ENCODE data around the gene ISYNA1.

ISYNA1 gene

DNA sequence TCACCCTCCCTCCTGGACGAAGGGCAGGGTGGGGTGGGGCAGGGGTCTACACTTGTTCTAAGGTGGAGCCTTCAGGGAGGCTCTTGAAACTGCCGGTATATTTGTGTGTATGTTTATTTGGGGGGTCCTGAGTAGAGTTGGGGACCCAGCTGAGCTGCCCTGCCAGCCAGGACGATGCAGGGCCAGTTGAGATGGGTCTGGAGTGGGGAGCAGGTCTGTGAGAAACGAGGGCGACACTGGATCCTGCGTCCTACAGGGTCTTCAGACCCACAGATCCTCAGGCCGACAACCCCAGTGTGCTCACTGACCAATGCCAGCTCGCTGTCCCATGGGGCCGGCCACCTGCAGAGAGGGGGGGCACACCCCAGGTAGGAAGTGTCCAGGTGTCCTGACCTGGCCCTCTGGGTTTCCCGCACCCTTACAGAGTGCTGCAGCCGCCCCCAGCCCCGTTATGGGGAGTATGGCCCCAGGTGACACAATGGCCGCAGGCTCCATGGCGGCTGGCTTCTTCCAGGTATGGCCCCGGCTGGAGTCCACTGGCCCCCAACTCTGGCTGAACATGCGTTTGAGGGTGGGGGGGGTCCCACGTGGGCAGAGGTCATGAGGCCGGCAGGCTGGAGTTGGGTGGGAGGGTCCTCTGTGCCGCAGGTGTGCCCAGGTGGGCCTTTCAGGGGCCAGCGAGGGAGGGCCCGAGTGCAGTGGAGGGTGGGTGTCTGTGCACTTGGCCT is 7.4 kb downstream of the ISYNA1 start:
- no peak for DNase-seq

DNA sequence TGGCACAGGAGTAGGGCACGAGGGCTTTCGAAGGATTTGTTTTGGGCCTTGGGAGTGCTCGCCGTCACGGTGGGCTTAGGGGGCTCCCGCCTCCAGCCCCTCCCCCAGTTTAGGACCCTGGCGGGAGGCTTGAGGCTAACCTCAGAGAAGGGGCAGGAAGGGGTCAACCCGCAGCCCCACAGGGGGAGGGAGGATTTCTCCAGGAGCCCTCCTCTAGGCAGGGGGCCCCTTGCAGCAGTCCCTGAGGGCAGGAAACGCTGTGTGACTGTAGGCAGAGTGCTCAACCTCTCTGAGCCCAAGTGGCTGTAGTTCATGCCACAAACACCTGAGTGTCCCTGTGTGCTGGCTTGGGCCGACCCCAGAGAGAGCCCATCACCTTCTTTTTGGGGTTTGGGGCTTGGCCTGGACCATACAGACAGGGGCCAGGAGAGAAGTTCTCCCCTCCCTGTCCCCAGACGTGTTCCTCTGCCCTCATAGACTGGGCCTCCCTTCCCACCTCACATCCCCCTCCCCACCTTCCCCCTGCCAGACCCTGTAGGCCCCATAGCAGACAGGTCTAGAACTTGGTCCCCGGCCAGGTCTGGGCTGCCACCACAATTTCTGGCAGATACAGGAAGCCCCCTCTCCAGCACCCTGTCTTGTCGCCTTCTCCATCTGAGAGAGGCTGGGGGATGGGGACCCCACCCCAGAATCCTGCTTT is 8.1 kb downstream of the ISYNA1 start:
- DNase-seq: no peak

DNA sequence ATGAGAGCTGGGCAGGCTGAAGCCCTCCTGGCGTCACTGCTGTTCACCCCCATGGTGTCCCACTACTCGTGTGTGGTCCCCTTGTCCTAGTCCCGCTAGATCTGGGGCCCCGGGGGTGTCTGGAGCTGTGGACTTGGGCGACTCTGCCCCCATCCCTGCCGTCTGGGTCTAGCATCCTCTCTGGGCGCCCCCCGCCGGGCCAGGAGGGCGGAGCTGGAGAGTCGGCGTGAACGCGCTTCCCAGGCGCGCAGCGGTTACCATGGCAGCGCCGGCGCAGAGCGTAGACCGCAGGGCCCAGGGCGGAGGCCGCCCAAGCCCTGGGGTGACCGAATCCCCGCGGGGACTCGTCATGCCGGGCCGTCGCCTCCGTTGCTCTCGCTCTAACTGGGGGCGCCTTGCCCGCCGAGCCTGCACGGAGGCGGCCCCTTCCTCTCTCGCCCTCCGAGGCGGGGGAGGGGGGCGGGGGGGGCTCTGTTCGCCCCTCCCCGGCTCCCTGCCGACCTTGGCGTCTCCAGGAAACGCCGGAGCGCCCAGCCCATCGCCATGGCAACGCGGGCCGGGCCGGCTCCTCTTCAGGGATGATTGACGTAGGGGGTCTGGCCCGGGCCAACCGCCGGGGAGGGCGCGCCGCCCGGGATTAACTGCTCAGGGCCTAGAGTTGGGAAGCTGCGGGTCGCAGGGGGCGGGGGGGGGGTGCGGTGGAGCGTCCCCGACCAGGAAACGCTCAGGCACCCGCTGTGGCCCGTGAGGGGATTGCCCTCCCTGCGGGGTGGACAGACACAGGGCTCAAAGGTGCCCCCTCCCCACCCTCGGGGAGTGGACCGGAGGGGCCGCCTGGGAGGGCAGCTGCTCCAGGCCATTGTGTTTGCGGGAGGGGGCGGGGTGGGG is 8.9 kb downstream of the ISYNA1 start:
- DNase-seq: peak; percentile 74

DNA sequence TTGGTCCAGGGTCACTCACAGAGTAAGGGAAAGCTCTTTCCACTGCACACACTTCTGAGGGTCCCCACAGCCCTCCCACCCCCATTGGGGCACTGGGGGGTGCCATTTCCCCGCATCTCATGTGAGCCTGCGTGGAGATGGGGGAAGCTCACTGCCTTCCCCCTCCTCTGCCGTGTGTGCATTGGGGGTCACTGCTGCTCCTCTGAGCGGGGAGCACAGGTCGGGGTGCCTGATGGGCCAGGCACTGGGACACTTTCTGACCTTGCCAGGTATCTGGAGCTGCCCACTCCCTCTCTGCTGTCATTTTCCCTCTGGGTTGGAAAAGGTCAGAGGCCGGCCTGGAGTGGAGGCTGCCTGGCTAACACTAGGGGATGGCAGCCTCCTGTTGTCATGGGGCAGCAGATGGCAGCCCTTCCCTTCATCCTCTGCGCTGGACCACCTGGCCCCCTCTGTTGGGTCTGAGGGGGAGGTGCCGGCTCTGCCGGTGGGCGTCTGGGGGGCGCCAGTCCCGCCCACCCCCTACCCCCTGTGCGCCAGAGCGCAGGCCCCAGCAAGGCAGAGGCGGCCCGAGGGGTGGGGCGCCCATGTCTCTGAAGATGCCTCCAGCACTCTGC is 9.7 kb downstream of the ISYNA1 start:
- peak; percentile 68 for DNase-seq

DNA sequence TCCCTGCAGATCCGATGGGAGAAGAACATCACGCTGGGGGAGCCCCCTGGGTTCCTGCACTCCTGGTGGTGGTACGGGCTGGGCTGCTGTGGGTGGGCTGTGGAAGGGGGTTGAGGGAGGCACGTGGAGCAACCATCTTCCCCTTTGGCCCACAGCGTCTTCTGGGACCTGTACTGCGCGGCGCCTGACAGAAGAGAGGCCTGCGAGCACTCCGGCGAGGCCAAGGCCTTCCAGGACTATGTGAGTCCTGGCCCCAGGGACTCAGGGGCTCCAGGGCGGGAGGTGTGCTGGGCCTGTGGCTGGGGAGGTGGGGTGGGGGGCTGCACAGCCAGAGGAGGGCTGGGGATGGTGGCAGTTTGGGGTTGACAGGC is 10.2 kb downstream of the ISYNA1 start:
- DNase-seq: no peak

DNA sequence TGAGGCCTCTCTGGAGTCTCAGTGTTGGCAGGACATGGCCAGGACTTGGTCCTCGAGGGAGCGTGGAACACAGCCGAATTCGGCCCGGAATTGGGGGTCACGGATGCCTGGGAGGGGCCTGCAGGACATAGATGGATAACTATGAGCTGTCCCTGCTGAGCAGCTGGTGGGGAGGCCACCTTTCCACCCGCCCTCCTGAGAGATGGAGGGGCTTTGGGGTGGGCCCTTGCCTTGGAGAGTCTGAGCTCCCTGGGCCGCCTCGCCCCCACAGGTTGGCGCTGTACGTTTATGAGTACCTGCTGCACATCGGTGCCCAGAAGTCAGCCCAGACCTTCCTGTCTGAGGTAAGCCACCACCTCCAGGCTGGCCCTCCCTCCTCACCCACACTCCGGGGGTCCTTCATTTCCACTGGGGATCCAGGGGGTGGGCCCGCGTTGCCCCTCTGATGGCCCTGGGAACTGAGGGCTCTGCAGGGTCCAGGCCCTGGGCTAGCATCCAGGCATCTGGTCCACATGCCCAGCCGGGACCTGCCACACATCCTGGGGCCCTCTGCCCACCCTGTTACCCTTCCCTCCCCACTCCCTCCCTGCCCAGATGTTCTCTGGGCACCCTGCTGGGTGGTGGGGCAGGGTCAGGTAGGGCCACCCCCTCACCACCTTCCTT is 10.7 kb downstream of the ISYNA1 start:
- no peak for DNase-seq

DNA sequence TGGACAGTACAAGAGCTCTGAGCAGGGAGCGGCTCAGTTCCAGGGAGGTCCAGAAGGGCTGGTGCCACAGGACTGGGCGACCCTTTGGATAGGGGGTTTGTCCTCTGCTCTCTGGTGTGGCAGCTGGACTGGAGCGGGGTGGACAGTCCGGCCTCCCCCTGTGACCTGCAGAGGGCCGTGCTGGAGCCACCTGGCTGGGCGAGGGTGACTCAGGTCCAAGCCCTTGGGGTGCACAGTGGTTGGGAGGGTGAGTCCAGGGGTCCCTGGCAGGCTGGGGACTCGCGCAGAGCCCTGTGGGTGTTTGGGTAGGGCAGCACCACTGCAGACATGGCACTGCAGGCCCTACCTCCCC is 11.5 kb downstream of the ISYNA1 start:
- no peak for DNase-seq

DNA sequence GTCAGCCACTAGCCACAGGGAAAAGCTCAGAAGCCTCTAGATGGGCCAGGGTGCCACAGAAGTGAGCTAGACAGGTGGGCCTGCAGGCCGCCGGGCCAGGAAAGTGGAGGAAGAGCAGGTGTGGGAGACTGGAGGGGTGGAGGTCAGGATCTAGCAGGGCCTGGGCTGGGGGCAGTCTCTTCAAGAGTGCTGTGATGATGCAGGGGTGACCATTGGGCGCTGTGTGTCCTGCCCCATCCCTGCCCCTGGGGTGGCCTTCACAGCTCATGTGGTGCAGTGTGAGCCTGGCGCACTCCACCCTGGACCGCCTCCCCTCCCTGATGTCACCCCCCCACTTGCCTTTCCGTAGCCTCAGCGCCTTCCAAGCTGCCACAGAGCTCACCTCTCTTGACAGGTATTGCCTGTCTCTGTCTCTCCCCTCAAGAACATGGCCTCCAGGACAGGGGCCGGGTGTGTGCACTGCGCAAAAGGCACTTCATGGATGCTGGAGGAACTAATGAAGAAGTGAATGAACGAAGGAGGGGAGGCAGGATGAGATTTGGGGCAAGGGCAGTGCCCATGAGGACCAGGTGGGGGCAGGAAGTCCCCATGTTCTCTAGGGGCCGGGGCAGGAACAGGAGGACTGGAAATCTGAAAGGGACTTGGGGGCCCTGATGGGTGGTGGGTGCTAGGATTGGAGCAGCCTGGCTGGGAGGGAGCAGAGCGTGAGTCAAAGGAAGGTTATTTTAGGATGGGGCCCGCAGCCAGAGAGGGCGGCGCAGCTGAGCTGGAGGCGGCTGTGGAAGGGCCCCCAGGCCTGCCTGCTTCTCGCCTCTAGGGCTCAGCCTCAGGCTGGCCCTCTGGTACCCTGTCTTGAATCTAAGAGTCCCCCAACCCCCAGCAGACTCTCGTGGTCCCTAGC is 12.2 kb downstream of the ISYNA1 start:
- DNase-seq: peak; percentile 17

DNA sequence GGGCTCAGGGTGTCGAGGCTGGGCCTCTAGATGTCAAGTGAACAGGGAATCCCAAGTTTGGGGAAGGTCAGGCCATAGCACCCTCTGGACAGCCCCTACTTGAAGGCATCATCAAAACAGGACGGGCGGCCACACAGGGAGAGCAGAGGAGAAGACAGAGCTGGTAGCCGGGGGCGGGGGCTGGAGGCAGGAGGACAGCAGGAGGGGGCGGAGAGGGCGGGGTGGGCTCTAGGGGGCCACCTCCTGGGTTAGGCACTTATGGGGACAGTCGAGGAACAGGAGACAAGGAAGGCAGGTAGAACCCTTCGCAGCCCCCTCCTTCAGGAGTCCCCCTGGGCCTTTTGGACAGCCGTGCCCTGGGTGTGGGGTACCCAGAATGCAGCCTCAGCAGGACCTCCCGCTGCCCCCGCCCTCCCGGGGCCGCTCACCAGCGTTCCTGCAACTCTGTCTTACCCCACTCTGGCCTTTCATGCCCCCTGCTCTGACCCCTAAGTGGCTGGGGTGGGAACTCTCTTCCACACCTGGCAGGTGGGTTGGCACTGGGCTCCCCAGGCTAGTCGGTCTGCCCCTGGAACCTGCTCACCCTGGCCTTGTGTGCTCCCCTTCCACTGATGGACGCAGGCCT is 12.9 kb downstream of the ISYNA1 start:
- no peak for DNase-seq

DNA sequence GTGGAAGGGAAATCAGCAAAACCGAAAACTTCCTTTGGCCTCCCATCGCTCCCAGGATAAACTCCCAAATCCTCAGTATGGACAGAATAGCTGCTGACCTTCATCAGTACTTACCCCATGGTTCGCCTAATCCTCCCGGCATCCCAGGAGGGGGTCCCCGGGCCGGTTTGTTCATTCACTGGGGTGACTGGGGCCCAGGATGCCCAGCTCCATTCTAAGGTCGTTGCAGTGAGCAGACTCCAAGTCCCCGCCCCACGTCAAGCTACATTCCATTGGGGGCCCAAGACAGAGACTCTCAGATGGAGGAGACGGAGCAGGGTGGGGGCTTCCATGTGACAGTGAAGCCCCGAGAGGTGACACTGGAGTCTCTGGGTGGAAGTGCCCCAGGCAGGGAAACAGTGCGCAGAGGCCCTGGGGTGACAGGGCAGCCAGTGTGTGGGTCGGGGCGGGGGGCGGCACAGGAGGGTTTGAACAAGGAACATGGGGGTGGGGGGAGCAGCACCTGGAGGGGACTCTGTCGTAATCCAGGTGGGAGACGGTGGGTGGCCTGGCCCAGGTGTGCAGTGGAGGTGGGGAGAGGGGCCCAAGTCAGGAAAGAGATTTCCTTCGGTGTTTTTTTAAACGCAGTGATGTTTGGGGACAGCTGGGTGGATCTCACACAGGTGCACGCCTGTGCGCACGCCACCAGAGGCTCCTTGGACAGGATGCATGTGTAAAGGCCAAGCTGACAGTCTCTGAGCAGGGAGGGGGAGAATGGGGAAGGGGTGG is 13.6 kb downstream of the ISYNA1 start:
- DNase-seq: no peak

DNA sequence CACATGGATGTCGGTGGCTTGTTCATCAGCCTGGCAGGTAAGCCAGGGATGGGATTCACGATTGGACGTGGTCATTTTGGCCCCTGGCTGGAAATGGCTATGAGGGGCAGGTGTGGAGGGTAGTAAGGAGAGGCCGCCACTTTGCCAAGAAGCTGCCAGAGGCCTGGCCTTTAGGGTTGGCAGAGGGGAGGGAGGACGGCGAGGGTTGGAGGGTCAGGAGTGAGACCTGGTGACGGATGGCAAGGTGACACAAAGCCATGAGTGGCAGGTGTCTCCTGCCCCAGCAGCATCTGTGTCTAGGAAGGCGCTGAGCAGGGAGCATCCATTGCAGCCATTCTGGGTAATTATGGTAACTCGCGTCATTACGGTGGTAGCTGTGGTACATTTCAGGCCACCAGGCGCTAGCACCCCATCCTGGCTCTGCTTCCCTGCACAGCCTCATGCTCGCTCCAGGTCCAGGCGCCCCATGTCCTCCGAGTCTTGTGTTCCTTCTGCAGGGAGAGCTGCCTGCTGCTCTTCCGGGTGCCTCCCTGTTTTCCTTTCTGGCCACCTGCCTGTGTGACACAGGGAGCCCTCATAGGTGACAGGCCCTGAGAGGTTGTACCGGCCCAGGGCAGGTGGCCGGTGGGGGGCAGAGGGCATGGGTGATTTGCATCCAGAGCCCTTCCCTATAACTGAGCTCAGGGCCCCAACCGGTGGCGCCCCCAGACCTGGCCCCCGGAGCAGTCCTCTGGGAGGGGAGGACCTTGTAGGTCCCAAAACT is 14.5 kb downstream of the ISYNA1 start:
- DNase-seq: no peak

DNA sequence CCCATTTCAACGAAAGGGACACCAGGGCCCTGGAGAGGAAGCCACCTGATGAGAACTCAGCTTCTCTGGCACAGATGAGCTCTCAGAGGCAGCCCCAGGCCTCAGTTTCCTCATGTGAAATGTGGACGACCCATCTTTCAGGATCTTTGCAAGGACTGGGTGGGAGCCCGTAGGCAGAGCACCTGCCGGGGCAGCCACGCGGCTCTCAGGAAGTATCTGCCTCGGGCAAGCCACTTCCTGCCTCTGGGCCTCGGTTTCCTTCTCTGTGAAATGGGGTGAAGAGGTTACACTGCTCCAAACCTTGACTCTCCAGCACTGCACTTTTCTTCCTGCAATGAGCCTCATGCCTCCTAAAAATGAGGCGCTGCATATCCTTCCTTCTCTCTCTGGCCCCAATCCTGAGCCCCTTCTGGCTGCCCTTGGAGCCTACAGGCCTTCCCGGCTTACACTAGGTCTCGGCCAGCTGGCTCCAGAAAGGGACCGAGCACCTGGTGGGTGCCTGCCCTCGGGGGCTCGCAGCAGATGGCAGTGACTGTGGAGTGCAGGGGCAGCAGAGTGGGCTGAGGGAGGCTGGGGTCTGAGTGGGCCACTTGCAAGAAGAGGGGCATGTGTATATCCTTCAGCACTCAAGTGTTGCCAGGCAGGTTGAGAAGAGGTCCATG is 15.3 kb downstream of the ISYNA1 start:
- no peak for DNase-seq

DNA sequence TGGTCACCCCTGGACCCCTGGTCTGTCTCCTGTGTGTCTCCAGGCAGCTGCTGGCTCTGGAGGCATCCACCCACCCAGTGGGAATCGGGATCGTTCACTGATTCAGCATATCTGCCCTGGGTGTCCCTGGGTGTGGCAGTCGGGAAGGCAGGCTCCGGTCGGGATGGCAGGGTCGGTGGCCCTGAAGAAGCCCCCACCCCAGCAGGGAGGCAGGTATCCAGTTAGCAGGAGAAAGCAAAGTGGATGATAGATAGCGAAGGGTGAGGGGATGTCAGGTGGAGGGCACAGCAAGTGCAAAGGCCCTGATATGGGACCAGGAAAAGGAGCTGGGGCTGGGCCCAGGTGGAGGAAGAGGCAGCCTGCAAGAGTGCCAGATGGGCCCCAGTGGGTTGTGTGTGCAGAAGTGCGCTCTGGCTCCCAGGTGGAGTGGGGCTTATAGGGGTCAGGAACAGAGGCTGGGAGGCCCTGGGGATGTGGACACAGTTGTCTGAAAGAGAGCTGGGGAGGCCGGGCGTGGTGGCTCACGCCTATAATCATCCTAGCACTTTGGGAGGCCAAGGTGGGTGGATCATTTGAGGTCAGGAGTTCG is 16.5 kb downstream of the ISYNA1 start:
- no peak for DNase-seq

DNA sequence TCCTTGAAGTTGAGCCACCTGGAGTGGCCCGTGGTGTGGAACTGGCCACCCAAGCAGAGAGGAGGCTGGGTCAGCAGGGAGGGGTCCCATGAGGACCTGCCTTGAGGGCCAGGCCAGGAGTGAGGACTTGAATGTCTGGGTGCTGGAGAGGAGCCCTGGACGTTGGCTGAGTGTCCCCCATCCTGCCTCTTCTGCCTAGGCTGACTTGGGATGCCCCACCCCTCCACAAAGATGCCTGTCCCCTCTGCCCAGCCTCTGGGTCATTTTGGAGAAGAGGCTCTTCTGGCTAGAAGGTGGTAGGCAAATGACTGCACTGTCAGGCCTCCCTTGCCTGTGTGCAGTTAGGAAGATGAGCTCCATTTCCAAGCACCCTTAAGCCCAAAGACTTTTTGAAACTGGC is 17.0 kb downstream of the ISYNA1 start:
- DNase-seq: no peak

DNA sequence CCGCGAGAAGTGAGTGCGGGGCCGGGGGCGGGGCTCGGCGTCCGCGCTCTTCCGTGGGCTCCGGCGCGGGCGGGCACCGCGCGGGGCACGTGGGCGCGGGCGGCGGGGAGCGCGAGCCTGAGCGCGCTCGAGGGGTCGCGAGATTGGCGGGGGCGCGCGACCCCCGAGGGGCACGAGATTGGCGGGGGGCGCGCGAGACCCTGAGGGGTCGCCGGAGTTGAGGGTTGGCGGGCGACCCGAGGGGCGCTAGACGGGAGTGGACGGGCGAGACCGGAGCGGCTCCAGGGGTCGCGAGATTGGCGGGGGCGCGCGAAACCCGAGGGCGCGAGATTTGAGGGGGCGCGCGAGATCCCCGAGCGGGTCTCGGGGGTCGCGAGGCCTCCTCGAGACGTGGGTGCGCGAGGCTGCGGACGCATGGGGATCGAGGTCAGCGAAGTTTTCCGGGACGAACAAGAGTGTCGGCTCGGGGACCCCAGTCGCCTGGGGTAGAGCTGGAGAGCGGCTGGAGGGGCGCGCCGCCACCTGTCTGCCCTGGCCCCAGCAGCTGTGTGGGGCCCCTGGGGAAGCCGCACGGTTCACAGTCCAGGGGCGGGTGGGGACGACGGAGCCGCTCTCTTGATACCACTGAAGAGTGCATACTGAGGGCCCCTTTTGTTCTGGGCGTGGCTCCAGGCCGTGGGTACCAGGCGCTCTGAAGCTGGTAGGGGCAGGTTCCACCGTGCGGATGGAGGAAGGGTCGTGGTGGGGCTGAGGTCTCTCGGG is 18.1 kb downstream of the ISYNA1 start:
- no peak for DNase-seq

DNA sequence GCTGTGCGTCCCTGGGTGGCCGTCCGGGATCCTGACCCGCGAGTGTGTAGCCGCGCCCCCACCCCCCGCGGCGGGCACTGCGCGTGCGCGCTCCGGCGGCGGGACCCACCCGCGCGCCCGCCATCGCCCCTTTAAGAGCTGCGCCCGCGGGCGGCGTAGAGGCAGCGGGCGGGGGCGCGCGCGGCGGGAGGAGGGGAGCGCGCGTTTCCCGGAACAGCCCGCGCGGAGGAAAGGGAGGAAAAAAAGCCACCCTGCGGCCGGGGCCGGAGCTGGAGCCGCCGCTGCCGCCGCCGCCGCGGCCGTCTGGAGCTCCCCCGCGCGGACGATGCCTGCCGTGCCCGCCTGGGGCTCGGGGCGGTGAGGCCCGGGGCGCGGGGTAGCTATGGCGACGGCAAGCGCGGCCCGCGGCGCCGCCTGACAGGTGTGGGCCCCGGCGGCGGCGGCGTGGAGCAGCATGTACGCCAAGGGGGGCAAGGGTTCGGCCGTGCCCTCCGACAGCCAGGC is 18.7 kb downstream of the ISYNA1 start, which contains the start of gene SSBP4:
Gene SSBP4, plus strand, starts transcription at position 204 of the 504 bp plus-strand sequence. Its CDS starts 251 bp downstream, at position 455.
- peak; percentile 36 for DNase-seq

DNA sequence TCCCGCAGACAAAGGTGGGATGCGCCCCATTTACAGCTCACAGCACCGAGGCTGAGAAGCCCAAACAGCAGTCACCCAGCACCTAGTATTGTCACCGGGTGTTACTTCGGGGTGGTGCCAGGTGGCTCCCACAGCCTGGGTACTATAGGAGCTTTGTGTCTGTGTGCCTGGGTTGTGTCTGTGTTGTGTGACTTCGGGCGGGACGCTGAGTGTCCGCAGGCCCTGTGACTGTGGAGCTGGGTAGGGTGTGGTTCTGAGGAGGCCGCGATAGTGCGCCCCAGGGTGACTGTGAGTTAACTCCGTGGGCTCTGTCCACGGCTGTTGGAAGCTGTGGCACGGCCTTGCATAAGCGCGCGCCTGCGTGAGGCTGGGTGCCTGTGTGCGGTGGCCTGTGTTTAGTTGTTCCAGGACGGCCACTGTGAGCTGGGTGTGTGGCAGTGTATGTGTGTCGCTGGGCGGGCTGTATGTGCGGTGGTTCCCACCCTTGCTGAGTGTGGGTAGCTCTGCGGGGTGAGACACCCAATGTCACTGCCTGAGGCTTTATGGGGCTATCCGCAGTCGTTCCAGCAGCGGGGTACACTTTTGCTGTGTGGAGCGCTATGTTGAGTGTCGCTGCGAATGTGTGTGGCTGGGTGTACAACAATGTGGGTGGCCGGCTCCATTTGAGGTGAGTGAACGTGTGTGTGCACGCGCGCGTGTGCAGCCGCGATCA is 19.3 kb downstream of the ISYNA1 start:
- DNase-seq: no peak

All from NCI-H1694 (cell line).